SK-N-MC (cell line): ENCODE measurements around the gene SPACA5.
A peak's percentile ranks its signal among the peaks of the same experiment; 100 is the strongest.

Source experiments
- DNase-seq: peaks from one replicate; pipeline ENCODE4 v3.0.0-alpha.2; 2011; ENCODE audit warnings: low read depth, low spot score
- H3K27ac ChIP-seq: fragments of 200-600 bp; sonication (generic); 2 replicates; pipeline ENCODE4 v1.5.1; 2016; ENCODE audit warnings: mixed run types
- H3K36me3 ChIP-seq: fragments of 200-600 bp; sonication (generic); 2 replicates; pipeline ENCODE4 v1.6.1; 2017; ENCODE audit warnings: antibody characterized with exemption, low read length, mixed read lengths; ENCODE audit not compliant: insufficient read depth
- H3K4me3 ChIP-seq: fragments of 200-600 bp; sonication (generic); 2 replicates; pipeline ENCODE4 v1.5.1; 2016
- H3K9ac ChIP-seq: fragments of 200-600 bp; sonication (generic); 2 replicates; pipeline ENCODE4 v1.8.0; 2017; ENCODE audit warnings: mixed run types, mixed read lengths; ENCODE audit not compliant: insufficient read length
- H3K9me3 ChIP-seq: fragments of 200-600 bp; sonication (generic); 2 replicates; pipeline ENCODE4 v1.6.1; 2017; ENCODE audit warnings: low read depth, mild to moderate bottlenecking, antibody characterized with exemption, low read length, moderate library complexity, mixed read lengths
- EZH2 ChIP-seq: fragments of 200-600 bp; sonication (generic); IDR thresholded peaks from one replicate; pipeline ENCODE4 v1.6.1; 2017; ENCODE audit warnings: antibody characterized with exemption
- FOXP2 ChIP-seq: optimal IDR thresholded peaks from 2 replicates; pipeline ENCODE3; 2011; ENCODE audit warnings: mild to moderate bottlenecking, moderate library complexity; ENCODE audit not compliant: insufficient read depth; ENCODE audit errors: extremely low read length, control extremely low read depth
- POLR2AphosphoS5 ChIP-seq: IDR thresholded peaks from 2 replicates; pipeline ENCODE4 v1.6.1; 2012; ENCODE audit warnings: mild to moderate bottlenecking, low read depth, low read length, borderline replicate concordance

SPACA5 gene

GRCh38 chrX:48043056-48043455 is 36.3 kb downstream of the SPACA5 start:
- TF ChIP-seq POLR2AphosphoS5 (no peak), EZH2 (no peak), FOXP2 (no peak)
- no peak overlapping the region for H3K27ac ChIP-seq
- no peak for DNase-seq
- no peak overlapping the region for H3K9ac ChIP-seq
- H3K4me3 ChIP-seq = no peak overlapping the region
- peaks cover 3% of the 10 kb centered on the region; the same call in 1 of the 2 replicates for H3K36me3 ChIP-seq
- 0 out of 2 replicates have a peak, but pooled peaks cover 4% of the 10 kb centered on the region for H3K9me3 ChIP-seq

GRCh38 chrX:48045410-48046311 is 38.9 kb downstream of the SPACA5 start:
- peaks cover 3% of the 10 kb centered on the region; the same call in 1 of the 2 replicates for H3K36me3 ChIP-seq
- 0 out of 2 replicates have a peak, but pooled peaks cover 4% of the 10 kb centered on the region for H3K9me3 ChIP-seq
- TF ChIP-seq FOXP2 (peak; percentile 20), POLR2AphosphoS5 (no peak), EZH2 (no peak)
- 0 out of 2 replicates have a peak overlapping the region, but pooled peaks have one; percentile 16 for H3K4me3 ChIP-seq
- peak; percentile 87 for DNase-seq
- H3K9ac ChIP-seq = peak overlapping the region; percentile 64
- peak overlapping the region; percentile 97 for H3K27ac ChIP-seq

GRCh38 chrX:48046846-48047245 is 40.1 kb downstream of the SPACA5 start:
- no peak for TF ChIP-seq FOXP2
- TF ChIP-seq POLR2AphosphoS5 = no peak
- no peak for TF ChIP-seq EZH2

GRCh38 chrX:48058621-48059295 is 52.0 kb downstream of the SPACA5 start:
- no peak for DNase-seq
- no peak overlapping the region for H3K9ac ChIP-seq
- peaks cover 36% of the 10 kb centered on the region; the same call in 1 of the 2 replicates for H3K36me3 ChIP-seq
- no peak overlapping the region for H3K27ac ChIP-seq
- no peak overlapping the region for H3K4me3 ChIP-seq
- H3K9me3 ChIP-seq = no peaks in the 10 kb centered on the region
- TF ChIP-seq EZH2 = no peak
- no peak for TF ChIP-seq POLR2AphosphoS5
- TF ChIP-seq FOXP2 = no peak

More at GRCh38 chrX:48046846-48047245, 40.1 kb downstream of the SPACA5 start:
- Histone ChIP-seq H3K9ac (no peak overlapping the region), H3K9me3 (peaks cover 4% of the 10 kb centered on the region; the same call in 1 of the 2 replicates), H3K4me3 (no peak overlapping the region), H3K27ac (peak overlapping the region; percentile 97), H3K36me3 (peaks cover 3% of the 10 kb centered on the region; the same call in 1 of the 2 replicates)
- DNase-seq = no peak

GRCh38 chrX:48059296-48059639 is 52.5 kb downstream of the SPACA5 start:
- no peak overlapping the region for H3K27ac ChIP-seq
- no peaks in the 10 kb centered on the region for H3K9me3 ChIP-seq
- H3K9ac ChIP-seq = no peak overlapping the region
- H3K4me3 ChIP-seq = no peak overlapping the region
- peaks cover 36% of the 10 kb centered on the region; the same call in 1 of the 2 replicates for H3K36me3 ChIP-seq
- no peak for DNase-seq
- TF ChIP-seq POLR2AphosphoS5 (no peak), EZH2 (no peak), FOXP2 (no peak)
